ENCODE results near the gene SIGLEC7. TPM values are rescaled to one million over a fixed set of nuclear protein-coding genes. Genes with fewer than 3 reads are reported as not detected.

The SIGLEC7 gene
- polyA plus RNA-seq (not detected in 2 replicates), polyA minus RNA-seq (not detected in 2 replicates)

DNA sequence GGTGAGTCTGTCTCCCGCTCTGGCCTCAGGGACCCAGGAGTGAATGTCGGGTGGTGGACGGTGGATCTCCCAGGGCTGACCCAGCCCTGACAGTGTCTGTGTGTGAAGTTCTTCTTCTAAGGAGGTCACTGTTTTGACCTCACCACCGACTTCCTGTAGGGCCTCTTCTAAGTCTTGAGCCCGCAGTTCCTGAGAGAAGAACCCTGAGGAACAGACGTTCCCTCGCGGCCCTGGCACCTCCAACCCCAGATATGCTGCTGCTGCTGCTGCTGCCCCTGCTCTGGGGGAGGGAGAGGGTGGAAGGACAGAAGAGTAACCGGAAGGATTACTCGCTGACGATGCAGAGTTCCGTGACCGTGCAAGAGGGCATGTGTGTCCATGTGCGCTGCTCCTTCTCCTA, at the start of gene SIGLEC7:
Gene SIGLEC7, plus strand, starts transcription at position 183 of the 400 bp plus-strand sequence. Its CDS starts 69 bp downstream, at position 252.
- Histone ChIP-seq H2AFZ (ENCODE audit: low read depth, low read length) (no peak within 1 kb of the TSS), H3F3A (ENCODE audit: insufficient read depth, low read length, poor library complexity, severe bottlenecking) (no peaks in the 10 kb centered on the region), H3K27me3 (ENCODE audit: insufficient read depth, low read depth, low read length) (no peaks in the 10 kb centered on the region), H3K9me3 (ENCODE audit: low read length) (no peaks in the 10 kb centered on the region), H4K20me1 (ENCODE audit: insufficient read depth) (no peaks in the 10 kb centered on the region), H3K79me2 (replicated peaks; ENCODE audit: insufficient read depth, low read length) (no peaks in the 10 kb centered on the region), H3K36me3 (ENCODE audit: insufficient read depth, low read length) (no peaks in the 10 kb centered on the region), H3K9me2 (ENCODE audit: insufficient read depth, low read length) (no peaks in the 10 kb centered on the region), H3K4me3 (ENCODE audit: low read length) (no peak within 1 kb of the TSS), H3K9ac (ENCODE audit: low read length) (no peak within 1 kb of the TSS), H3K27ac (ENCODE audit: low read length) (no peak within 1 kb of the TSS), H3K4me2 (ENCODE audit: low read length) (no peak within 1 kb of the TSS)
- TF ChIP-seq SMC3 (conservative IDR thresholded peaks at IDR 0.05; ENCODE audit: poor library complexity) (no peak), POLR2AphosphoS5 (IDR thresholded peaks at IDR 0.05) (no peak), EZH2 (IDR thresholded peaks at IDR 0.05; ENCODE audit: borderline replicate concordance, insufficient read depth, low read length, poor library complexity, severe bottlenecking) (no peak), EP300 (conservative IDR thresholded peaks at IDR 0.05; ENCODE audit: poor library complexity, severe bottlenecking) (no peak), RAD21 (conservative IDR thresholded peaks at IDR 0.05) (no peak), TAF1 (IDR thresholded peaks at IDR 0.05; ENCODE audit: low read depth) (no peak), MXI1 (conservative IDR thresholded peaks at IDR 0.05; ENCODE audit: poor library complexity, severe bottlenecking) (no peak)
- TF ChIP-seq, protein P1, sequence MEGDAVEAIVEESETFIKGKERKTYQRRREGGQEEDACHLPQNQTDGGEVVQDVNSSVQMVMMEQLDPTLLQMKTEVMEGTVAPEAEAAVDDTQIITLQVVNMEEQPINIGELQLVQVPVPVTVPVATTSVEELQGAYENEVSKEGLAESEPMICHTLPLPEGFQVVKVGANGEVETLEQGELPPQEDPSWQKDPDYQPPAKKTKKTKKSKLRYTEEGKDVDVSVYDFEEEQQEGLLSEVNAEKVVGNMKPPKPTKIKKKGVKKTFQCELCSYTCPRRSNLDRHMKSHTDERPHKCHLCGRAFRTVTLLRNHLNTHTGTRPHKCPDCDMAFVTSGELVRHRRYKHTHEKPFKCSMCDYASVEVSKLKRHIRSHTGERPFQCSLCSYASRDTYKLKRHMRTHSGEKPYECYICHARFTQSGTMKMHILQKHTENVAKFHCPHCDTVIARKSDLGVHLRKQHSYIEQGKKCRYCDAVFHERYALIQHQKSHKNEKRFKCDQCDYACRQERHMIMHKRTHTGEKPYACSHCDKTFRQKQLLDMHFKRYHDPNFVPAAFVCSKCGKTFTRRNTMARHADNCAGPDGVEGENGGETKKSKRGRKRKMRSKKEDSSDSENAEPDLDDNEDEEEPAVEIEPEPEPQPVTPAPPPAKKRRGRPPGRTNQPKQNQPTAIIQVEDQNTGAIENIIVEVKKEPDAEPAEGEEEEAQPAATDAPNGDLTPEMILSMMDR (IDR thresholded peaks at IDR 0.05; ENCODE audit: poor library complexity, severe bottlenecking) = no peak
- TF ChIP-seq, protein P2, sequence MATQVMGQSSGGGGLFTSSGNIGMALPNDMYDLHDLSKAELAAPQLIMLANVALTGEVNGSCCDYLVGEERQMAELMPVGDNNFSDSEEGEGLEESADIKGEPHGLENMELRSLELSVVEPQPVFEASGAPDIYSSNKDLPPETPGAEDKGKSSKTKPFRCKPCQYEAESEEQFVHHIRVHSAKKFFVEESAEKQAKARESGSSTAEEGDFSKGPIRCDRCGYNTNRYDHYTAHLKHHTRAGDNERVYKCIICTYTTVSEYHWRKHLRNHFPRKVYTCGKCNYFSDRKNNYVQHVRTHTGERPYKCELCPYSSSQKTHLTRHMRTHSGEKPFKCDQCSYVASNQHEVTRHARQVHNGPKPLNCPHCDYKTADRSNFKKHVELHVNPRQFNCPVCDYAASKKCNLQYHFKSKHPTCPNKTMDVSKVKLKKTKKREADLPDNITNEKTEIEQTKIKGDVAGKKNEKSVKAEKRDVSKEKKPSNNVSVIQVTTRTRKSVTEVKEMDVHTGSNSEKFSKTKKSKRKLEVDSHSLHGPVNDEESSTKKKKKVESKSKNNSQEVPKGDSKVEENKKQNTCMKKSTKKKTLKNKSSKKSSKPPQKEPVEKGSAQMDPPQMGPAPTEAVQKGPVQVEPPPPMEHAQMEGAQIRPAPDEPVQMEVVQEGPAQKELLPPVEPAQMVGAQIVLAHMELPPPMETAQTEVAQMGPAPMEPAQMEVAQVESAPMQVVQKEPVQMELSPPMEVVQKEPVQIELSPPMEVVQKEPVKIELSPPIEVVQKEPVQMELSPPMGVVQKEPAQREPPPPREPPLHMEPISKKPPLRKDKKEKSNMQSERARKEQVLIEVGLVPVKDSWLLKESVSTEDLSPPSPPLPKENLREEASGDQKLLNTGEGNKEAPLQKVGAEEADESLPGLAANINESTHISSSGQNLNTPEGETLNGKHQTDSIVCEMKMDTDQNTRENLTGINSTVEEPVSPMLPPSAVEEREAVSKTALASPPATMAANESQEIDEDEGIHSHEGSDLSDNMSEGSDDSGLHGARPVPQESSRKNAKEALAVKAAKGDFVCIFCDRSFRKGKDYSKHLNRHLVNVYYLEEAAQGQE (IDR thresholded peaks at IDR 0.05; ENCODE audit: borderline replicate concordance) = no peak

DNA sequence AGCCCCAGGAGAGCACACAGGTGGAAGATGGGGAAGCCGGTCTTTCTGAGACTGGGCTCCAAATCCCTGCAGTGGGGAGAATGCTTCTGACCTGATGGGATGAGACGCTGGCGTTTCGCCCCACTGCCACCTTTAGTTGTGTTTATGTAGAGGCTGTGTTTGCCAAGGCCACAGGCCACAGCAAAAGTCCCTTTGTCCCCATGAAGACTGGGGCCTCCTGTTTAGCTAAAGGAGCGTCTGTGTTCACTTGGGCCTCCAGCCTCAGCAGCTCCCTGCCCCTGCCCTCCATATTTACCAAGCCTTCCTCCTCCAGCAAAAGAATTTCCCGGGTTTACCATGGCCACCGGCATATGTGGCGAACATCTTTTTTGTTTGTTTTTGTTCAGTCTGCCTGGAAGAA, 49.0 kb upstream of the SIGLEC7 start:
- Histone ChIP-seq H3K79me2 (replicated peaks; ENCODE audit: insufficient read depth, low read length) (no peaks in the 10 kb centered on the region), H2AFZ (ENCODE audit: low read depth, low read length) (no peak overlapping the region), H3K36me3 (ENCODE audit: insufficient read depth, low read length) (no peaks in the 10 kb centered on the region), H3K4me3 (ENCODE audit: low read length) (no peak overlapping the region), H3K9me2 (ENCODE audit: insufficient read depth, low read length) (no peaks in the 10 kb centered on the region), H3K27me3 (ENCODE audit: insufficient read depth, low read depth, low read length) (no peaks in the 10 kb centered on the region), H3K9ac (ENCODE audit: low read length) (no peak overlapping the region), H3K4me2 (ENCODE audit: low read length) (no peak overlapping the region), H3K9me3 (ENCODE audit: low read length) (no peaks in the 10 kb centered on the region), H3K27ac (ENCODE audit: low read length) (no peak overlapping the region), H3F3A (ENCODE audit: insufficient read depth, low read length, poor library complexity, severe bottlenecking) (no peaks in the 10 kb centered on the region), H4K20me1 (ENCODE audit: insufficient read depth) (no peaks in the 10 kb centered on the region)
- TF ChIP-seq POLR2AphosphoS5 (IDR thresholded peaks at IDR 0.05) (no peak), EZH2 (IDR thresholded peaks at IDR 0.05; ENCODE audit: borderline replicate concordance, insufficient read depth, low read length, poor library complexity, severe bottlenecking) (no peak), RAD21 (conservative IDR thresholded peaks at IDR 0.05) (no peak), EP300 (conservative IDR thresholded peaks at IDR 0.05; ENCODE audit: poor library complexity, severe bottlenecking) (no peak), TAF1 (IDR thresholded peaks at IDR 0.05; ENCODE audit: low read depth) (no peak)
- TF ChIP-seq, protein P2 (IDR thresholded peaks at IDR 0.05; ENCODE audit: borderline replicate concordance) = no peak

Measured in neural cell (in vitro differentiated cells).